LoVo (cell line): Measurements from ENCODE around the gene TBRG1.
"Not testable (repeated sequence)": the region's sequence is repeated elsewhere in the genome, so short reads cannot be mapped to it uniquely, and the experiment has no call there.

ENCODE experiments used
- DNase-seq: peaks from one replicate; pipeline ENCODE4 v3.0.0-alpha.2; 2016; ENCODE audit warnings: low spot score

Gene TBRG1

DNA sequence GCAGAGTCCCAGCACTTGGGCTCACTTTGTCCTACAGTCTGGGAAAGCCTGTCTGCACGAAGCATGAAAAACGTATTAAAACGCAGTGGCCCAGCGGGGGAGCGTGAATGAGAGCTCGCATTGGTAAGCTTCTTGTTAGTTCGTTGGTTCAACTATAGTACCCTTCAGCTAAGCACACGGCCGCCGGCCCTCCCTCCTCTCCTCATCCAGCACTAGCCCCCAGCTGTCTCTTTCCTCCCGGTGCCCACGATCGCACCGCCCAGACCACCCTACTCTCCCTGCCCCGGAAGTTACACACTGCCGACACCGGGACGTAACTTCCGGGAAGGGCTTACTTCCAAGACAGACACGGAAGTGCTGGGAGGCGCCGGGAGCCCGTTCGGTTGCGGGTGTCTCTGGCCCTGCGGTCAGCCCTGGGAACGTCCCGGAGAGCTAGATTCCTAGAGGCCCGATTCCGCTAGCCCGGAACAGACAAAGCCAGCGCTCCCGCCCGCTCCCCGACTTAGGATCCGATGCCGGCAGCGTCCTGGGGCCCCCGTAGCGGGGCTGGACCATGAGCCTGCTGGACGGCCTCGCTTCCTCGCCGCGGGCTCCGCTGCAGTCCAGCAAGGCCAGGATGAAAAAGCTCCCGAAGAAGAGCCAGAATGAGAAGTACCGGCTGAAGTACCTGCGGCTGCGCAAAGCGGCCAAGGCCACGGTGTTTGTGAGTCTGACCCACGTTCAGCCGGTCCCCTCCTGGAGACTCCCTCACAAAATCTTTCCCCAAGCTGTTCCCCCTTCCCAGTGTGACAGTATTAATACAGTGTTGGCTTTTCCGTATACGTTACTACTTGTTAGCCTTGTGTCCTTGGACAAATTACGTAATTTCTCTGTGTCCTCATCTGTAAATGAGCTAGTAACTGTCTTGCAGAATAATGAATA, at the start of gene TBRG1:
Gene TBRG1, plus strand, starts transcription at position 334 of the 921 bp plus-strand sequence. Its CDS starts 220 bp downstream, at position 554.
- DNase-seq: peak; percentile 82

DNA sequence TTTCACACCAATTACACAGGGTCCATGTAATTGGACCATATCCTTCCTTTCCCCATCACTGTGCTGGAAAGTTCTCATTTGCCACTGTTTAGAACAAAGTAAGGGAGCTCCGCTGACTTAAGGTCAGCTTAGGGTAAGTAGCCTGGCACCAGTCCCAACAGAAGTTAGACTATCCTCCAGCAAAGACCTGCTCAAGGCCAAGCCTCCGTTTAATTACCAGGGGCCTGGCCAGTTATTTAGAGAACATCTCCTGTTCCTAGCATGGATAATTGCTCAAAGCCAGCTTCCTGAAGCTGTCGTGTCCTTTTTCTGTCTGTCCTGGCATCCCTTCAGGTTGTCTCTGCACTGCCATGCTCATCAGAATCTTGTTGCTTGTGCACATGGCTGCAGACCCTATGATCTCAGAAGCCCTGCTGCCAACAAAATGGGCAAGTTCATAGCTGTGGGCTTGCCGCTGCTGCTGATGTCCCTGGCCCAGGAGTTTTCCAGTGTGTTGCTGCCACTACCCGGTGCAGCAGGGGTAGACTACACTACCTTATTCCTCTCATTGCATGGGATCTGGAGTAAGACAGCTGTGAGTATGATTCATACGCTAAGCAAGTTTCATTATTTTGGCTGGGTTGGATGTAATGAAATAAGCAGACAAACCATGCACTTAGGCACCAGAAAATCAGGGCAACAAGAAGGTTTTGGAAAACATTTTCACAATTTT, 44.8 kb upstream of the TBRG1 start:
- DNase-seq: no peak

GRCh38 chr11:124578761-124579160, 43.9 kb upstream of the TBRG1 start:
- DNase-seq: no peak

DNA sequence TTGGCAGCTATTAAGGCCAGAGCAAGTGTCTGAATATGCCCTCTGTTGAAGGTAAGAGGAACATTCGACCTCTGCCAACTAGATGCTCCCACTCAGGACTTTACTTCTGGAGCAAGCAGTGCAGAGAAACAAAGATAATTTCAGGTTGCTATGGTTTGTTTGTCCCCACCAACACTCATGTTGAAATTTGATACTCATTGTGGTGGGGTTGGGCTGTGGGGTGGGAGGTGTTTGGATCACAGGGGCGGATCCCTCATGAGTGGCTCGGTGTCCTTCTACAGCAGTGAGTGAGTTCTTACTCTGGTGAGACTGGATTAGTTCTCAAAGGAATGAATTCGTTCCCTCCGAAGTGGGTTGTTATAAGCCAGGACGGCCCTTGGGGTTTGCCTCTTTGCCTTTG, 40.8 kb upstream of the TBRG1 start:
- DNase-seq: no peak

- DNase-seq: no peak
Measured at GRCh38 chr11:124582565-124582964, 40.1 kb upstream of the TBRG1 start.

GRCh38 chr11:124583781-124584180, 38.9 kb upstream of the TBRG1 start:
- no peak for DNase-seq

GRCh38 chr11:124584681-124585372, 37.8 kb upstream of the TBRG1 start:
- no peak for DNase-seq

- peak; percentile 65 for DNase-seq
Measured at GRCh38 chr11:124586238-124586860, 36.3 kb upstream of the TBRG1 start.

DNA sequence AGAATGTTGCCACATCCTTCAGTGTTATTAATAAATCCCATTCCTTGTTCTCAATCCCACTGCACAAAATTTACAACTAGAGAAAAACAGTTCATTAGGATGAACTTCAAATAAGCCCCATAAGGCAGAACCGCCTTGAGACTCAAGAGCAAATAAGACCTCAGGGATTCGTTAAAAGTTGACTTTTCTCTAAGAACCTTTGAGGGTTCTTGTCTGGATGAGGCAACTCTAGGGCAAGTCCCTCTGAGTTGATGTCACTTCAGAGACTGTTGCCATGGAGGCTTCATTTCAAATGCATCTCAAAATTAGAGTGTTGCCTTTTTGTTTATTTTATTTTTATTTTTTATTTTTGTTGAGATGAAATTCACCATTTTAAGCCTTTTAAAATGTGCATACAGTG, 31.2 kb upstream of the TBRG1 start:
- no peak for DNase-seq

GRCh38 chr11:124592627-124593026, 30.0 kb upstream of the TBRG1 start:
- DNase-seq: no peak

- DNase-seq: no peak
Measured at GRCh38 chr11:124595302-124595701, 27.4 kb upstream of the TBRG1 start.

- DNase-seq: no peak
Measured at GRCh38 chr11:124597626-124598025, 25.0 kb upstream of the TBRG1 start.

GRCh38 chr11:124600621-124601320, 21.9 kb upstream of the TBRG1 start:
- DNase-seq: no peak

GRCh38 chr11:124602193-124602592, 20.5 kb upstream of the TBRG1 start:
- no peak for DNase-seq

- DNase-seq: not testable (repeated sequence)
Measured at GRCh38 chr11:124602723-124603122, 19.9 kb upstream of the TBRG1 start.

DNA sequence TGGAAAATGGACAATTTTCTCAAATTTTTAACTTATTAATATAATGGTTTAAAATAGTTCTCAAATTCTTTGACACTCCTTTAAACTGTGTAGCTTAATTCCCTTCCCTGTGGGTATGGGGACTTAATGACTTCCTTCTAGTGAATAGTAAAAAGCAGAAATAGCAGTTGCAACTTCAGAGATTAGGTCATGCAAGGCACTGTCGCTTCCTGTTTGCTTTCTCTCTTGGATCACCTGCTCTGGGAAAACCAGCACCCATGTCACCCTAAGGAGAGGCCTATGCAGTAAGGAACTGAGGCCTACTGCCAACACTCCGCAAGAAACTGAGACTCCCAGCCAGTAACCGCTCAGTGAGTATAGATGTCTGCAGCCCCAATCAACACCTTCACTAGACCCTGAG, 16.9 kb upstream of the TBRG1 start:
- no peak for DNase-seq

- no peak for DNase-seq
Measured at GRCh38 chr11:124608147-124608546, 14.5 kb upstream of the TBRG1 start.

DNA sequence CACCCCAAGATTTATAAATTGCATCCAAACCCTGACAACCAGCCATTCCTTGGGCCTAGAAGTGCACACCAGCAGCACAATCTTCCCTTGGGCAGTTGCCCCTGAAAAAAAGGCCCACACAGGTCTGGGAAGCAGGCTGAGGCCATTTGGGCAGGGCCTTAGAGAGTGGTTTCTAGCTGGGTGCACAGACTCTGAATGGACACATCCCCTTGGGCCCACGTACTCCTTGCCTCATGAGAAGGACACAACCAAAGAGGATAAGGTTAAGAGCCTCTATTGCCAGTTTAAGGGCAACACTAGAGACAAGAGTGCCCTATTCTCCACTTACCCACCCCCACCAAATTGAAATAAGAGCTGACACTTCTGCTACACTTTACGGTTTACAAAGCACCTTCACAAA, 12.4 kb upstream of the TBRG1 start:
- no peak for DNase-seq

- no peak for DNase-seq
Measured at GRCh38 chr11:124611064-124611463, 11.6 kb upstream of the TBRG1 start, which contains the start of gene PANX3. Gene PANX3 (plus strand): TSS chr11:124611428. CDS start chr11:124611557, 129 bp downstream.

DNA sequence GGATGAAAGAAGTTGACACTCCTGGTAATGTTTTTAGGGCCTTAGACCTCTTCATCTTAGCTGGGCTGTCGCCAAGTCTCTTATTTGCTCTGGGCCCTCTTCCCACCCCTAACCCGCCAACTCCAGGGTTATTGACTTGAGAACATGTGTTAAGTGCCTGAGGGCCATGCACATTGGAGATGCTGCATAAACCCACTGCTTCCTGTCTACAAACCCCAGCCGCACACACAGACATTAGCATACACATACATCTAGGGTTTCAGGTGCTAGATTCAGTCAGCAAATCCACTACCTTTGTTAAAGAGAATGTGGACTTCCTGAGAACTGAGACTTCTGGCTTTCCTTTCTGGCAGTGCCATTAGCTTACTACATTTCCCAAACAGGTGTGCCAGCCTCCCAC, 10.6 kb upstream of the TBRG1 start:
- DNase-seq: no peak

GRCh38 chr11:124612567-124613246, 10.0 kb upstream of the TBRG1 start:
- DNase-seq: no peak
